Adipose tissue (tissue), 3 donors: Measurements from ENCODE around the gene TUSC1. TPM values are rescaled to one million over a fixed set of nuclear protein-coding genes. Genes with fewer than 3 reads are reported as not detected.
"Not testable (repeated sequence)": the region's sequence is repeated elsewhere in the genome, so short reads cannot be mapped to it uniquely, and the experiment has no call there.

Experiments used
- H3K27ac ChIP-seq: one replicate; pipeline ENCODE4 v1.5.1; 2013; ENCODE audit warnings: low read depth, low read length
- WGBS, 3 donors: extraction: QIAGEN DNeasy Blood & Tissue Kit; methylation state at CpG; one replicate each; pipeline ENCODE4 v1.1.7; 2013; 5-methylcytosine and 5-hydroxymethylcytosine counted together
- polyA plus RNA-seq, 3 donors: library from polyadenylated mRNA; stranded (reverse); fragments of 200-250 nt; gene quantifications; one replicate each; pipeline ENCODE4 v1.2.3, GENCODE V29; 2013
- donor health status: healthy with polysubstance abuse.
- donor health status: Bipolar disorder and iron deficiency.
- donor health status: healthy.

Gene TUSC1
- 10 to 100 TPM in 1 of 3 donors, 1 to 10 TPM in 2; 6.3 to 29.5 (median 9.6) TPM for polyA plus RNA-seq

GRCh38 chr9:25678147-25678666 lies at the start of gene TUSC1:
TSS of gene TUSC1 (minus strand) at chr9:25678444. CDS start at chr9:25678312, 132 bp downstream.
- WGBS, 3 donors, result 0 to 1% (median 1%) methylated on average over 55 to 57 of the region's 57 CpGs
- peak within 1 kb of the TSS; percentile 89 for H3K27ac ChIP-seq

- H3K27ac ChIP-seq, result no peak overlapping the region
- 57 to 58% (median 58%) methylated on average over 2 of the region's 2 CpGs for WGBS, 3 donors
Measured at GRCh38 chr9:25726871-25727410, 48.7 kb upstream of the TUSC1 start.

DNA sequence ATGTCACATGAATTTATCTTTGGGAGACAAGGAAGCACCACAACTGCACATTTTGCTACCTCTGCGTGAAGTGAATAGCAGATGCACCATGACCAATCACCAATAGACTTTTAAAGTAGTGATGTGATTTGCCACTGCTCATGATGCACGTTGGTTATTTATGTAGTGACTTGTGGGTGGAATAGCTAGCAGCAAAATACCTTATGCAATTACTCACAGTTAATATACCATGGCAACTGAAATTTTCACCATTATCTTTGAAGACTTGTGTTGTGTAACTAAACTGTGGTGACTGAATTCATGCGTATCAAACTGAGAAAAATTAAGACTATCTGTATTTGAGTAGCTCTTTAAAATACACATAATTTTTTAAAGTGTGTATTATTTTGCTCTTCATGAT lies 46.2 kb upstream of the TUSC1 start:
- no peak overlapping the region for H3K27ac ChIP-seq
- WGBS, 3 donors, result 87 to 88% (median 88%) methylated on average over 3 of the region's 3 CpGs

GRCh38 chr9:25716220-25716872 lies 38.1 kb upstream of the TUSC1 start:
- no peak overlapping the region for H3K27ac ChIP-seq
- WGBS, 3 donors, result 51 to 60% (median 52%) methylated on average over 6 of the region's 6 CpGs

DNA sequence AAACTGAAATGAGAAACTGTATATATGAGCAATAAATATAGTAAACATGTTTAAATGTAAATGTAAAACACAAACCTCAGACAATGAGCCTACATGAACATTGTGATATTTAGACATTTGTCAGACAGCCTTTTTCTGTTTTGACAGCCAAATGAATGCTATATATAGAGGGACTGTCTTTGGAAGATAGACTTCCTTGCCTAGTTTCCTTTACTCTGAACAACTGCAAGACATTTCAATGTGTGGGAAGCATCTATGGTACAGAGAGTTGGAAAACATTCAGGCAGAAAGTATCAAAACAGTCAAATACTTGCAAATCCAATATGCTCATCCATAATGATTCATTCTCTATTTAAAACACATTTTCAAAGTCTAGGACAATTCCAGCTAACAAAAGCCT lies 31.7 kb upstream of the TUSC1 start:
- no peak overlapping the region for H3K27ac ChIP-seq

- 92 to 95% (median 92%) methylated on average over 4 of the region's 4 CpGs for WGBS, 3 donors
- H3K27ac ChIP-seq, result no peak overlapping the region
Measured at GRCh38 chr9:25704800-25705199, 26.6 kb upstream of the TUSC1 start.

DNA sequence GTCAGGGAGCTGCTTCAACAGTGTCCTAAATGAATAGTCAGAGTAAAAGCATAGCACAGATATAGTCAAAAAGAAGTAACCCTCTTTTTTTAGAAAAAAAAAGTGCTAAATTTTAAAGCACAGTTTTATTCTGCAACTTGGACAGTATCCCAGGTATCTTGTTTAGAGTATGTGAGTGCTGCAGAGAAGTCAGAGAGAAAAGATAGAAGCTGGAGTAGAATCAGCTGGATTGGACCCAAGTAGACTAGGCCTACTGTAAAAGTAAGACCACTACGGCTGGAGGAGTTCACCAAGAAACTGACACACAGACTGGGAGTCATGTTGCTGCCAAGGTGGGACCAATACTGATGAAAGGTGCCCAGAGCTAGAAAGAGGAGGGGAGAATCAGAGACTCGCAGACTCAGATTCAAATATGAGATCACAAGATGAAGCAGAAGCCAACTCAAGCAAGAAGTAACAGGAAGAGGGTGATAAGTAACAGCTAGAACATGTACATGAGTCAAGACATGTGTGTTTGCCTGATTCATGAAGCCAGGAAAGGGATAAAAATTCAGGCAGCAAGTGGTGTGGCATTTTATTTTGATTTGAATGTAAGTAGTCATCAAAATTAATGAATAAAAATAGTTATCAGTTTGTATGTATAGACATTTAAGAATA lies 25.6 kb upstream of the TUSC1 start:
- WGBS, 3 donors, result 54 to 72% (median 72%) methylated on average over 2 of the region's 2 CpGs

GRCh38 chr9:25702536-25702935 lies 24.3 kb upstream of the TUSC1 start:
- 84 to 90% (median 89%) methylated on average over 3 of the region's 3 CpGs for WGBS, 3 donors
- H3K27ac ChIP-seq, result no peak overlapping the region

More for the DNA sequence above, 25.6 kb upstream of the TUSC1 start:
- no peak overlapping the region for H3K27ac ChIP-seq

- 49 to 69% (median 59%) methylated on average over 3 of the region's 3 CpGs for WGBS, 3 donors
- not testable (repeated sequence) for H3K27ac ChIP-seq
Measured at GRCh38 chr9:25700899-25701298, 22.7 kb upstream of the TUSC1 start.

DNA sequence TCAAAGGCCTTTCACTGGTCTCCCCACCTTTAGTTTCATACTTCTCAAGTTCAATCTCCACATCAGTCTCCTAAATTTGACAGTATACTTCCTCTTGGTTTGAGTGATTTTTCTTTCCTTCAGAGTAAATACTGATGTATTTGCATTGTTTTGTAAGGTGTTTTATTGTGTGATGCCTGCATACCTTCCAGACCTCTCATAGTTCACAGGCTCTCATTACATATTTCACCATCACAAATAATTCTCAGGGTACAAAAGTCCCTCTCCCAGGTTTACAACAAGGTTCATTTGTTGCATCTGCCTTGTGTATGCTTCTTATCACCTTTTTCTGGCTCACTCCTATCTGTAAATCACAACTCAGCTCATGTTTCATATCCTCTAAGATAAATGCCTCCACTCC lies 22.2 kb upstream of the TUSC1 start:
- no peak overlapping the region for H3K27ac ChIP-seq

DNA sequence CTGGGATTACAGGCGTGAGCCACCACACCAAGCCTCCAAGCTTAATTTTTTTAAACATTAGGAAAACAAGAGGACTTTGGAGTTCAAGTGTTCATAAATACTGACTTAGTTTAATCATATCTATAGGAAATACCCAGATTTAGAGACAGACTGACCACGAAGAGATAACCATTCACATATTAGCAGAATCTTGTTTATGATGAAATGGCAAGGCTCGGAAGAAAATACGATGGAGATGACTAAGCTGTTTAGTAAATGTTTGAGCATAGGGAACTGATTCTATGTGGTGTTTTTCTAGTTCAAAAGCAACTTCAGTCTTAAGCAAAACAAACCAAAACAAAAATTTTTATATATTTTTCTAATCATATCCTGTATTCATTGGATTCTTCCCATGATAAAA lies 13.5 kb upstream of the TUSC1 start:
- H3K27ac ChIP-seq, result no peak overlapping the region
- 75 to 85% (median 79%) methylated on average over 4 of the region's 4 CpGs for WGBS, 3 donors

GRCh38 chr9:25684321-25684720 lies 6.1 kb upstream of the TUSC1 start:
- no peak overlapping the region for H3K27ac ChIP-seq

DNA sequence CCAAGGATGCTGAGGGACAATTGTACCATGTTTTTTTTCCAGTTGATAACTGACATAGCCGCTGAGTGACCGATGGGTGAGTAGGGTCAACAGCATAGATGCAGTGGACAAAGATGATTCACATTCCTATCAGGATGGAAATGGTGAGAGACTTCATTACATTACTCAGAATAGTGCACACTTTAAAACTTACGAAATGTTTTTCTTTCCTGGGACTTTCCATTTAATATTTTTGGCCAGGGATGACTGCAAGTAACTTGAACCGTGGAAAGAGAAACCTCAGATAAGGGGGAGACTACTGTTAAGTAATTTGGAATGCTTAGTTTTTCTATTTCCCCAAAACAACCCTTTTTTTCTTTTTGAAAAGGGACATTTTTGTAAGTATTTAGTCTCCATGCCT lies 3.0 kb upstream of the TUSC1 start:
- no peak overlapping the region for H3K27ac ChIP-seq
- WGBS, 3 donors, result 60 to 89% (median 61%) methylated on average over 4 of the region's 4 CpGs

- 46 to 62% (median 54%) methylated on average over 4 of the region's 4 CpGs for WGBS, 3 donors
- H3K27ac ChIP-seq, result peak overlapping the region; percentile 40
Measured at GRCh38 chr9:25678846-25679360, 659 bp upstream of the TUSC1 start.

DNA sequence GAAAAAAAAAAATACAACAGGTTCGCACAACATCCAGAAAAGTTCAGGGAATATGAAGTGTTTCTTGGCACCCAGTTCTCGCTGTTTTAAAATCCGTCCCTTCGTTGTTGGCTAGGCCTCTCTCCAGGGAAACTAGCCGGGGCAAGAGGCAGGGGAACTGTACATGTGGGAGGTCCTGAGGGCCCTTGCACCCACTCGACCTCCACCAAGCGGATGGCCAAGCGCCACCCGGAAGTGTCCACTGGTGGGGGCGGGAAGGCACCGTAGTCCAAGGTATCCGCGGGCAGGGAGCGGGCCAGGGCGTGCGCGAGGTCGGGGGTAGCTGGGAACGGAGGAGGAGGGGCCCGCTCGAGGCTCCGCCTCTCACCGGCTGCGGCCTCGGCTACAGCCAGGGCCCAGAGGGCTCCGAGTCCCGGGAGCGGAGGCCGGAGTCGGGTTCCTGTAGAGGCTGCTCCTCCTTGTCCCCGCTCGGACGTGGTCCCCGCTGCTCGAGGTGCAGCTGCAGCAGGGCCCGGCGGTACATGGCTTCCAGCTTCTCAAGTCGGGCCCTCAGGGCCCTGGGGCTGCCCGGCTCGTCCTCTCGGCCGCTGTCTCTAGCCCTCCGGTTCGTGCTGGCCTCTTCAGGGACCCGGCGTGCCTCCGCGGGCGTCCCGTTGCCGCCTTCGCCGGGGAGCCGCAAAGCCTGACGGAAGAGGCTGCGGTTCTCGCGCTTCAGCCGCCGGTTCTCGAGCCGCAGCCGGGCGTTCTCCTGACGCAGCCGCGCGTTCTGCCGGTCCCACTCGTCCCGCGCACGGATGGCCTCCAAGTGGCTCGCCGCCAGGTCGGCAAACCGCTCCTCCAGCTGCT lies 720 bp downstream of the TUSC1 start:
- WGBS, 3 donors, result 1 to 3% (median 1%) methylated on average over 70 to 77 of the region's 77 CpGs
- peak overlapping the region; percentile 89 for H3K27ac ChIP-seq

- not testable (repeated sequence) for H3K27ac ChIP-seq
- WGBS, 3 donors, result 66 to 91% (median 78%) methylated on average over 2 of the region's 2 CpGs
Measured at GRCh38 chr9:25675858-25676257, 2.4 kb downstream of the TUSC1 start.

GRCh38 chr9:25658571-25658970 lies 19.7 kb downstream of the TUSC1 start:
- H3K27ac ChIP-seq, result no peak overlapping the region
- 88 to 96% (median 89%) methylated on average over 2 of the region's 2 CpGs for WGBS, 3 donors

- WGBS, 3 donors, result 57 to 90% (median 88%) methylated on average over 2 of the region's 2 CpGs
- no peak overlapping the region for H3K27ac ChIP-seq
Measured at GRCh38 chr9:25654417-25654816, 23.8 kb downstream of the TUSC1 start.

GRCh38 chr9:25648116-25648515 lies 30.1 kb downstream of the TUSC1 start:
- H3K27ac ChIP-seq, result no peak overlapping the region
- 33 to 55% (median 39%) methylated on average over 3 of the region's 3 CpGs for WGBS, 3 donors
